Activated T-cell treated with anti-CD3 and anti-CD28 coated beads for 48 hours (primary cell): ENCODE results near the gene POU2AF1.

Experiments
- DNase-seq: peaks from one replicate; pipeline ENCODE4 v3.0.0-alpha.2; 2020; ENCODE audit warnings: low read depth

Gene POU2AF1

DNA sequence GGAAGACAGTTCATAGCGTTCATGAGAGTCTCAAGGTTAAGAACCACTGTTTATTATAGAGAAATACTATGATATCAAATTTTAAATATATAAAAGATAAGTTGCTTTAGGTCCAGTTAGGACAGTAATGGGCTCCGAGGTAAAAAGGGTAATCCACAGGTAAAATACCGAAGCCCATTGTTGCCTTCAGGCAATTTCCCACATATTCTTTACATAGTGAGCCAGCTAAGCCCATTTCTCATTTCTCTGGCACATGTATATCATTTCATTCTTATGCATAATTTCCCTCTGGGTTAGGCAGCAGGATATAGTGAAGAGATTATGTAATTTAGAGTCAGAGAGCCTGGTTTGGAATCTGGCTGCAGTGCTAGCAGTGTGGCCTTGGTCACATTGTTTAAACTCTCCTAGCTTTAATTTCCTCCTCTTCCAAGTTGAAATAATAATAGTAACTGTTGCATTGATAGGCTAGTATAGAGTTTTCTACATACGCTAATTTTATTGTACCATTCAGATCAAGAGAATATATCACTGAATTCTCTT, 7.6 kb upstream of the POU2AF1 start:
- DNase-seq, result no peak

- DNase-seq, result no peak
Measured at GRCh38 chr11:111384494-111384893, 5.4 kb upstream of the POU2AF1 start.

DNA sequence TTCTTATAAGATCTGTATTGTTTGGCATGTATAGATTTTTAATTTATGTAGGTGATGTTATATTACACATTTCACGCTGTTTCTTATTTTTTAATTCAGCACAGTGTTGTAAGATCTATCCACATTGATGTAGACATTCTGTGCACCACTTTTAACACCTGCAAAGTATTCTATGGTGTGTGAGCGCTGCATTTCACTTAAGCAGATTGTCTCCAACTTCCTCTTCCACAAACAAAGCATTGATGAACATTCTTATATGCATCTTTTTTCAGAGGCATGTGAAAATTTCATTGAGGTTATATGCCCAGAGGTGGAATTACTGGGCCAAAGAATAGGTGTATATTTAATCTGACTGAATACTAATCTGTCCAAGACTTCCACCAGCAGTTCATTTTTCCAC, 3.4 kb upstream of the POU2AF1 start:
- no peak for DNase-seq

GRCh38 chr11:111379602-111380136, 594 bp upstream of the POU2AF1 start:
- DNase-seq, result peak; percentile 11

DNA sequence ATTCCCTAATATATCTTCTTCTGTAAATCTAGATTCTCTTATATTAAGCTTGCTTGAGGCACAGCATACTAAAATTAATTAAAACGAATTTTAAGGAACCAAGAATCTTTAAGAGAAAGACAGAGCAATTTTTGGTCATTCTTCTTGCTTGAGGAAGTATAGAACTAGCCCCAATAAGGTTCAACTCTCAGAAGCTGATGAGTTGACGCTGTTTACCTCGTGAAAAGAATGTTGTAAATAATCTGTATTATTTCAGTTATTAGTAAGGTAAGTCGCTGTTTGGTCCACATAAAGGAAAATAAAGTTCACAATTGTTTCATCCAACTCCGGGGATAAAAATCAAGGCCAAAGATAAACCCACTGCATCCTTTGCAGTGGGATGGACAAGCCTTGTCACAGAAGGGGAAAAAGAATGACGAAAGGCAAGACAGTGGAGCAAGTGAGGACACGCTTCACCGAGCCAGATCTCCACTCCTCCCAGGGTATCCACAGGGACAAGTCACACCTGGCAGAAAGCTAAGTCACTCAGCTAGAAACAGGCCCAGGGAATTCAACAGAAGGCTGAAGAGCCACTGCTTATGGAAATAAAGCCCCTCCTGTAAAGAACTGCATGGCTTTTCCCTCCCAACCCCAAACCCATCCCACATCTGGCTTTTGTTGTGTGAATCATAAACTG, 752 bp downstream of the POU2AF1 start:
- no peak for DNase-seq

DNA sequence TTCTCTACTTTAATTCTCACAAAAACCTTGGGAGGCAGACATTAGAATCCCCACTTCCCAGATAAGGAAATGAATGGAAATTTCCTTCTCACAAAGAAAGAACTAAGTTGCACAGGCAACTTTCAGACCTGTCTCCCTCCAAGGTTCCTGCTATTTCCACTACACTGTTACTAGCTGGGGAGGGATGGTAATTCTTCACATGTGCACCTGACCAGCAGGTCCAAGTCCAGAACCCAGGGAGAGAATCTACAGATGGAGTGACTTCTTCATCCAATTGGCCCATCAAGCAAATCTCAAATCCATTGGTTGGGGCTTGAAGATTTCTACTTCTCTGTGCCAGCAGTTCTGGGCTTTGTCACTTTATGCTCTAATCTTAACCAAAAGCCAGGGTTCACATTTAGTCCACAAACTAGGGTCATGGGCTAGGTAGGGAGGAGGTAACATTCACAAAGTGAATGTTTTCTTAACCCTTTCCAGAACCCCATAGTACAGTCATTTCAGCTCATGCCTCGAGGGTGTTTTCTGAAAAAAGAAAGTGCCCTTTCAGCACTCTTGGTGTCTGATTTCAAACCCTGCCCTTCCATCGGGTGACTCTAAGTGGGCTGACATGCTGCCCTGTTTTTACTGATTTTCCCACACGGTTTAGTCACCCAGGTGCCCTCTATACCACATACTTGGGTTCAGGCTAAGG, 2.7 kb downstream of the POU2AF1 start:
- peak; percentile 42 for DNase-seq

DNA sequence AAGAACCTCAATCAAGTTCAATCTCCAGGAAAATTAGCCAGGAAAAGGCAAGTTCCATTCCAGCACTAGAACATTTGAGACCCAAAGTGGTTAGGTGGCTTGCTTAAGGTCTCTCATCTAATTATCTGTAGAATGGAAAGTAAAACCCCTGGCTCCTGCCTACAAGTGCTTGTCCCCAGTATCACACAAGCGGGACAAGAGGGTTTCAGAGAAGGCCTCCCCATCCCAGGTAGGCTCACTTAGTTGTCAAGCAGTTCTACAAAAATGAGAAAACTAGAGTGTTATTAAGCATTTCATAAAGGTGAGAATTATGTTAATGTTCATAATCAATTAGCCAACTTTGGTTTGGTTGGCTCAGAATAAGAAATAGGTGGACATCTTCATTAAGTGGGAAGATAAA, 5.5 kb downstream of the POU2AF1 start:
- no peak for DNase-seq

DNA sequence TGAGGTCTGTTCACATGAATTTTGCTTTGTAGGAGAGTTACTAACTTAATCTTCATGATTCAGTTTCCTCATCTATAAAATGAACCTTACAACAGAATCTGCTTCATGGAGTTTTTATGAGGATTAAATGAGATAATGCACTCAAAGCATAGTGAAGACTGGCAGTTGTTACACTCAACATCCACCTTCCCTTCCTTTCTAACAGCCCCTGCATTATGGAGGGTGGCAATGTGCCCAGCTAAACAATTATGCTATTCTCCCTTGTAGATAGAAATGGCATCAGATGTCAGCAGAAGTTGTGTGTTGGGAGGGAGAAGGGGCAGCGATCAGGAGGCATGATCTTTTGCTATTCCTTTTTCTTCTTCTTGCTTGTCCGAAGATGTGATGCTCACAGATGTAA, 6.5 kb downstream of the POU2AF1 start:
- DNase-seq, result no peak

- DNase-seq, result peak; percentile 15
Measured at GRCh38 chr11:111370902-111371578, 8.0 kb downstream of the POU2AF1 start.

- DNase-seq, result no peak
Measured at GRCh38 chr11:111370270-111370901, 8.7 kb downstream of the POU2AF1 start.

GRCh38 chr11:111368285-111368560, 10.9 kb downstream of the POU2AF1 start:
- DNase-seq, result no peak

DNA sequence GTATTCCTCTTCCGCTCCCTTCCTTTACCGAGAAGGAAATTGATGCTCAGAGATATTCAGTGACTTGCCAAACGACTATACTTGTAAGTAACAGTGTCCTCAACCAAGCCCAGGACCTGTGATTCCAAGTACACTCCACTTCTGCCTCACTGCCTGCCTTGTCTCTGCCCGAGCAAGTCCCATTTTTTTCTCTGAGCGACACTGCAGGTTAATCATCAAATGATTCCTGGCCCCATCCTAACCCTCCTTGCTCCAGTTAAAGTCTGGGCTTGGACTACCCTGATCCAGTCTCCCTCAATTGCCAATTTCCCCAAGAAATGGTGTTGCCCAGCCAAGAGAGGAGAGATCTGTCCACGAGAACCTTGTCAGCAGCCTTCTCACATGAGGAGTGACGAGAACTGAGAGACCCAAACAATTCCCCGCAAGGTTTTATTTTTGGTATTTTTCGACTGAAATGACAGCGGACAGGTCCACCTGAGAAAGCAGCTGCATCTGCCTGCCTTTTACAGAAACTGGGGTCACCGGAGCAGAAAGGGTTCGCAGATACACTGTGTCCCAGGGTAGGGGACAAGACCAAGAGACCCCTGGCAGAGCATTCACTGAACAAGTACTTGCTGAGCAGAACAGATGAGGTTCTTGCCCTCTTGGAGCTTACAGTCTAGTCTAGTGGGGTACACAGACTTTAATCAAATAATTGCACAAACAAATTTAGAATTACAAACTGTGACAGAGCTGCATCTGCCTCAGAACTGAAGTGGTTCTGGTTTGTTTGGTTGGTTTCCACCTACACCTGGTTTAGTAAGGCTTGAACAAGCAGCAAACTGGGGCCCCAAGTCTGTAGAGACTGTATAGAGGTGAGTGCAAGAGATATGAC, 11.4 kb downstream of the POU2AF1 start:
- no peak for DNase-seq

- no peak for DNase-seq
Measured at GRCh38 chr11:111366560-111367410, 12.3 kb downstream of the POU2AF1 start.

DNA sequence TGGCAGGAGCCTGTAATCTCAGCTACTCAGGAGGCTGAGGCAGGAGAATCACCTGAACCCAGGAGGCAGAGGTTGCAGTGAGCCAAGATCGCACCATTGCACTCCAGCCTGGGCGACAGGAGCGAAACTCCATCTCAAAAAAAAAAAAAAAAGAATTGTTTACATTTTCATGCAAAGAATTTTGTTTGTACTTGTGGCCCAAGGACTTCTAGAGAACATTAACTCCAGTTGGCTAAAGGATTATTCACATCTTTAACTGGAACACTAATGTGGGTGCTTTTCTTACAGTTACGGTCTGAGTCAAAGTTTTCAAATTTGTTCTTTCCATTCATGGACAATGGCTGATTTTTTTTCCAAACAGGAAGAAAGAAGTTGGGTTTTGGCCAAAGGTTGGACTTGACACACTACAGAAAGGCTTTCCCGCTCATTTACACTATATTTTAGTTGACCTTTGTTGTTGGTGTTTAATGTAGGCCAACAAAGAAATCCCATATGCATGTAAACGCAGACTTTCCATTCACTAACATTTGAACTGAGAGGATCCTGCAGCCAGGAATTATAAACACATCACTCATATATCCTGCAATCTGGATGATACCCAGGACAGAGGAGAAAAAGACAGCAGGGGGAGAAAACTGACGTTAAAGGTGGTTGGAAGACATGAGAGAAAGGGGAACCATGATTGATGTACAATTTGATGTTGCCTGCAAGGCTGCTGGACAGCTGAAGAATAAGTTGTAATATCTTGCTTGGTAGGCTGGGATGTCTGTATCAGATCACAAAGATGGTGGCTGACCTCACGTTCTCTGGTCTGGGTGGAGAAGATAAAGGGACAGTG, 13.1 kb downstream of the POU2AF1 start:
- DNase-seq, result no peak

DNA sequence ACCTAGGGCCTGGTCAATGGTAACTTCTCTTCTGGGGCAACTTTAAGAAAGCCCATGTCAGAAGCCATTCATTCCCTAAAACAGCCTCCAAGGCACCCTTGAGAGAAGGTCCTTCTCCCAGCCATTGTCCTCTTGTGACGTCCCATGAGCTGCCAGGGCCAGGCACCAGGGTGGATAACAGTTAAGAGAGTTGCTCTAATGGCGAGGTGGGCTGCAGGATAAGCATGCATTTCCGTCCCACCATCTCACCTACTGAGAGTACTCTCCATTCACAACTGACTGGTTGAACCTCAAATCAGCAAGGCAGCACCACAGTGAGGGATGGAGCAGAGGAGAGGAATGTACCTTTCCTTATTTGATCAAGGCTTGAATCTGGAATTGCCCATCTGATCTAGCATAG, 14.6 kb downstream of the POU2AF1 start:
- no peak for DNase-seq

DNA sequence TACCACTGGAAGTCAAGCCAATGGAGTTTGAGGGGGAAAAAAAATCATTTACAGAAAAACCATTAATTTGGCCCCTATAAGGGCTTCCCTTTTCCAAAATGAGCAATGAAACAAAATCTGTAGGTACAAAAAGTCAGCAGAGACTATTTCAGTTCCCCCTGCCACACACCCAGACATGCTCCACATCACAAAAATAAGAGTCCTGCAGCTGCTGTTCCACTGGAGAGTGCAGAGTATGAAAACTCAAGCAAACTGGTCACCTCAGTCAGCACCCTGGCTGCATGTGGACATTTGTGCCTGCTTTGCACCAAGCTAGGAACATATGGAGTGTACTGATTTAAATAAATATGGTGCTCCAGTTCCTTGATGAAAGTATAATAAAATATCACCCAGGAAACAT, 15.1 kb downstream of the POU2AF1 start:
- DNase-seq, result no peak

DNA sequence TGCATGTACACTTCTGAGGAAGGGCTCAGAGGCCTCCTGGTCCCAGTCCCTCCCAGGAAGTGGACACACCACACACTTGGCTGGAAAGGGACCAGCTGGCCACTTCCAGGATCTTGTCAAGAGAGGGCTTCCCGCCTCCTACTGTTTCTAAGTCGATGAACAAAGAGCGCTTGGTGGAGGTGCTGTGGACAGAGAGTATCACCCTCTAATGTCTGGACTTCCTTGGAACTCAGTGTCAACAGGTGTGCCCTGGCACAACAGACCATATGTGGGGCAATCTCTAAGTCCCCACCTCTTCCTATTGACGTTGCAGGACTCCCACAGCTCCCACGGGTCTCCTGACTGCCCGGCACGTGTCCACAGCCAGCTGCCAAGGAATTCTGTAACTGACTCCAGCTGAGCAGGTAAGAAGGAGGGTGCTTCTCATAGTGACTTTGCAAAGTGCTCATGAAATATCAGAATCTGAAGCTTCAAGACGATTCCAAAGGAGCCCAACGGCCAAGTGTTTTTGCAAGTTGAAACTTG, 16.1 kb downstream of the POU2AF1 start:
- DNase-seq, result no peak

- no peak for DNase-seq
Measured at GRCh38 chr11:111361874-111362273, 17.2 kb downstream of the POU2AF1 start.

GRCh38 chr11:111361052-111361801, 17.8 kb downstream of the POU2AF1 start:
- no peak for DNase-seq
